ENCODE results near the gene BCL2.
"Not testable (repeated sequence)": the region's sequence is repeated elsewhere in the genome, so short reads cannot be mapped to it uniquely, and the experiment has no call there.

Gene BCL2

DNA sequence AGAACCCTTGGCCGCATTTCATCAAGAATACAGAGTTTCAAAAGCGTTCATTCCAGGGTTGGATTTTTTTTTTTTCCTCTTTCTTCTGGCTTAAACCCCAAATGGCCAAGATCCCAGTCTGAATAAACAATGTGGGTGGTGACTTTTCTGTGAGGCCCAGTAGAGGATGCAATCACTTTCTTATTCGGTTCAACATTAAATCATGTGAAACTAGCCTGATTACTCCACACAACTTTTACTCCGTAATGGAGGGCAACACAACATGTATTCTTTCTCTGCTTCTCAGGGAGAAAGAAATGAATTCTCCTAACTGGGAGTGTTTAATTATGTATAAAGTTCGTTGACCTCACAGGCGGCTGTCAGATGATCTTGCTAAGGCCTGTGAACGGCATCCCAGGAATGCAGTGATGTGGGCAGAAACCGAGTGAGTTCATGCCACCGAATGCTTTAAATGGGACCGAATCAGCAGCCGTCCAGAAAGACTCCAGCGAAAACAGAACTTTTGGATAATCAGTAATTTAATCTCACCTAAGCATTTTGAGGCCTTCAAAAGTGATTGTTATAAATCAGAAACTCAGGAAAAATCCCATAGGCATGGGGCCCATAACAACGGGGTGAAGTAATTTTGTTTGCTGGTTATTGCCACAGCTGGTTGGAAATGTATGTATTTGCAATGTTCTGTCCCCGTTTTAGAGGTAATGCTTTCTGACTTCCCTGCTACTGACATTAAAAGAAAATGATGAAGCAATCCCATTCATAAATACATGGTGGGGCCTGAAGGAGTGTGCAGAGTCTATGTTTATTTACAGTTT lies 81.5 kb downstream of the BCL2 start:
- H3K36me3 ChIP-seq: peaks cover 0 to 95% (median 82%) of the 10 kb centered on the region in 11 experiments; a peak in 19 of 22 replicates
- H3K4me2 ChIP-seq: peak overlapping the region in 1 of 11 experiments; percentile 59; a peak in 1 of 22 replicates

DNA sequence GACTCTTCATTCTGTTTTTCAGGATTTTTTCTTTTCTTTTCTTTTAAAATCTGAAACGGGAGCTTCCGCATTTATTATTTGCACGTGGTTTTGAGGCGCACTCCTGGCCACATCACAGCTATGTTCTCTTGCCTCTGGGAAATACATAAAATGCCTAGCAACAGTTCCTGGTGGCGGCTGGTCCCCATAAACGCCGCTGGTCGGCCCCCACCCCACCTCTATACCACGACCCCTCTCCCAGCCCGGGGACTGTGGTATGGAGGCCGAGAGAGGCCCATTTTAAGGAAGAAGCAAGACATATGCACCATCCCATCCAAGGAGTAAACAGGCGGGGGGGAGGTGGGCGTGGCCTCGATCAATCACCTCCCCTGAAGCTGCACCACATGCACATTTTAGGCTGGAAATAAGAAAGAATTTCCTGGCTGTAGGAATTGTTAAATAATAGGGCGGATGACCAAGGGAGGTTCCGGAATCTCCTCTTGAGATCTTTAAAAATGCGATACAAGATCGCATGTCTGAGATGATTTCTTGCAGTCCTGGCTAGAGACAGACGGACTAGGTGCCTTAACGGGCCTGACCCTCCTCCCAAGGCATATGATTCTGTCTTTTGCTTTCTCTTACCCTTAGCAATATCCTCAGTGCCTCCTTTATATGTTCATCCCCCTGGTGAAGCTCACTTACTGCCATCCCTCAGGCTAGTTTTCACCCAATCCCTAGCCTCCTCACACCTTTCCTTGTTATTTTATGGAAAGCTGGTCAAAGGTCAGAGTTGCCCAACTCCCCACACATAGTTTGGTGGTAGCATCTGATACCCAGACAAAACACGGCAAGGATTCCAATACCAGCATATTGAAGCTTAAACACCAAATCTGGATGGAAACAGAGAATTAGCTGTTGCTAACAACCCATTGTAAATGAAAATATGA lies 82.4 kb downstream of the BCL2 start:
- Histone ChIP-seq H3K4me2 (peak overlapping the region in 5 of 11 experiments; percentile 9 to 69 (median 32); a peak in 7 of 22 replicates), H3K4me1 (peaks cover 0 to 48% (median 11%) of the 10 kb centered on the region in 10 experiments; a peak in 12 of 20 replicates), H3K9ac (peak overlapping the region in 3 of 11 experiments; percentile 29 to 55 (median 54); a peak in 4 of 22 replicates), H3K27ac (peak overlapping the region in 4 of 11 experiments; percentile 14 to 83 (median 68); a peak in 7 of 22 replicates), H3K27me3 (no peaks in the 10 kb centered on the region), H3K4me3 (no peak overlapping the region), H3K9me3 (replicated peaks in 1 of 11) (peaks cover 5 to 70% (median 37%) of the 10 kb centered on the region in 11 experiments; a peak in 20 of 22 replicates), H3K36me3 (peaks cover 0 to 91% (median 80%) of the 10 kb centered on the region in 11 experiments; a peak in 19 of 22 replicates), H4K20me1 (peaks cover 0 to 12% (median 0%) of the 10 kb centered on the region in 11 experiments; a peak in 3 of 22 replicates)
- TF ChIP-seq Cebpa-rat (IDR thresholded peaks at IDR 0.05): no peak

More for the DNA sequence above, 81.5 kb downstream of the BCL2 start:
- Histone ChIP-seq H3K27me3 (no peaks in the 10 kb centered on the region), H3K9ac (no peak overlapping the region), H3K27ac (no peak overlapping the region), H4K20me1 (peaks cover 0 to 18% (median 0%) of the 10 kb centered on the region in 11 experiments; a peak in 4 of 22 replicates), H3K4me1 (peaks cover 0 to 44% (median 11%) of the 10 kb centered on the region in 10 experiments; a peak in 12 of 20 replicates), H3K4me3 (no peak overlapping the region), H3K9me3 (replicated peaks in 1 of 11) (peaks cover 5 to 70% (median 37%) of the 10 kb centered on the region in 11 experiments; a peak in 20 of 22 replicates)
- no peak for TF ChIP-seq Cebpa-rat (IDR thresholded peaks at IDR 0.05)

DNA sequence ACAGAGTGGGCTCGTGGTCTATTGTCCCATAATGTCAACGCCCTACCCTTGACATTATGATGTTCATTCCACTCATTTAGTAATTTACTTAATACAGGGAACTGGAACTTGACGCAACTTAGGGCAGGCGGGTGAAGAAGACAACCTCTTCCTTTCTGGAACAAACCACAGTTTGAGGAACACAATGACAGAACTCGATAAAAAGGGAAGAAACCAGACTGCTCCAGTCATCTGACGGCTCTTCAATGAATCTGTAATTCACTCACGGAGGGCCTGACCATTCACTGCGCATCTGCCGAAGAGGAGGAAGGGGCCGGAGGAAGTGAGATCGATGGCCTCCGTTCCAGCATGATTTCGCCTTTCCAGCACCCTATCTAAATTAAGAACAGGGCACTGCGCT lies 83.2 kb downstream of the BCL2 start:
- peaks cover 0 to 48% (median 11%) of the 10 kb centered on the region in 10 experiments; a peak in 12 of 20 replicates for H3K4me1 ChIP-seq
- peaks cover 0 to 86% (median 72%) of the 10 kb centered on the region in 11 experiments; a peak in 19 of 22 replicates for H3K36me3 ChIP-seq
- H3K4me2 ChIP-seq: peak overlapping the region in 5 of 11 experiments; percentile 9 to 70 (median 32); a peak in 7 of 22 replicates
- no peak for TF ChIP-seq Cebpa-rat (IDR thresholded peaks at IDR 0.05)
- peak overlapping the region in 3 of 11 experiments; percentile 29 to 55 (median 54); a peak in 4 of 22 replicates for H3K9ac ChIP-seq
- H4K20me1 ChIP-seq: peaks cover 0 to 11% (median 0%) of the 10 kb centered on the region in 11 experiments; a peak in 2 of 22 replicates
- peaks cover 5 to 67% (median 37%) of the 10 kb centered on the region in 11 experiments; a peak in 20 of 22 replicates for H3K9me3 ChIP-seq (replicated peaks in 1 of 11)
- peak overlapping the region in 4 of 11 experiments; percentile 14 to 83 (median 68); a peak in 7 of 22 replicates for H3K27ac ChIP-seq
- H3K27me3 ChIP-seq: no peaks in the 10 kb centered on the region
- no peak overlapping the region for H3K4me3 ChIP-seq

DNA sequence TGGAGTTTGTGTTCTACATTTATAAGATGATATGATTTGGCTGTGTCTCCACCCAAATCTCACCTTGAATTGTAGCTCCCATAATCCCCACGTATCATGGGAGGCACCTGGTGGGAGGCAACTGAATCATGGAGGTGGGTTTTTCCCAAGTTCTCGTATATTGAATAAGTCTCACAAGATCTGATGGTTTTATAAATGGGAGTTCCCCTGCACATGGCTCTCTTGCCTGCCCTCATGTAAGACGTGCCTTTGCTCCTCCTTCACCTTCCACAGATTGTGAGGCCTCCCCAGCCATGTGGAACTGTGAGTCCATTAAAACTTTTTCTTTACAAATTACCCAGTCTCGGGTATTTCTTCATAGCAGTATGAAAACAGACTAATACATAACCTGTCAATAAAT lies 83.6 kb downstream of the BCL2 start:
- Histone ChIP-seq H3K9me3 (replicated peaks in 1 of 11) (peaks cover 5 to 62% (median 37%) of the 10 kb centered on the region in 11 experiments; a peak in 20 of 22 replicates), H3K4me1 (peaks cover 0 to 48% (median 11%) of the 10 kb centered on the region in 10 experiments; a peak in 12 of 20 replicates), H3K9ac (peak overlapping the region in 1 of 11 experiments; percentile 48; a peak in 1 of 22 replicates), H3K27ac (peak overlapping the region in 3 of 11 experiments; percentile 59 to 83 (median 70); a peak in 6 of 22 replicates), H4K20me1 (peaks cover 0 to 11% (median 0%) of the 10 kb centered on the region in 11 experiments; a peak in 2 of 22 replicates), H3K4me2 (peak overlapping the region in 5 of 11 experiments; percentile 3 to 70 (median 11); a peak in 5 of 22 replicates), H3K36me3 (peaks cover 0 to 82% (median 67%) of the 10 kb centered on the region in 11 experiments; a peak in 19 of 22 replicates)
- H3K27me3 ChIP-seq, H3K4me3 ChIP-seq: not testable (repeated sequence)

DNA sequence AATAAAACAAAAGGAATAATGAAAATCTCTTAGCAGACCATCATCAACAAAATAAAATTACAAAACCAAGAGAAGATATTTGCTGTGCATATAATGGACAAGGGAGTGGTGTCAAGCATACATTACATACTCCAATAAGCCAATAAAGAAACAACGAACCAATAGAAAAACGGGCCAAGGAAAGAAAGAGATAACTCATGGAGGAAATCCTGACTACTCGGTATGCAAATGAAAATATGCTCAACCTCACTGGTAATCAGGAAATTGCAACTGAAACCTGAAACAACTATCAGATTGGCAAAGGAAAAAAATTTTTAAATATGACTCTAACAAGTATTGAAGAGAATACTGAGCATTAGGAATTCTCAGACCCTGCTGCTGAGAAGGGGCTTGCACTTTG lies 84.7 kb downstream of the BCL2 start:
- Histone ChIP-seq H3K9ac (no peak overlapping the region), H3K27me3 (no peaks in the 10 kb centered on the region), H3K27ac (no peak overlapping the region), H3K4me2 (peak overlapping the region in 5 of 11 experiments; percentile 1 to 58 (median 39); a peak in 7 of 22 replicates), H3K4me3 (no peak overlapping the region), H3K9me3 (replicated peaks in 1 of 11) (peaks cover 5 to 54% (median 37%) of the 10 kb centered on the region in 11 experiments; a peak in 20 of 22 replicates), H3K36me3 (peaks cover 0 to 72% (median 56%) of the 10 kb centered on the region in 11 experiments; a peak in 19 of 22 replicates), H4K20me1 (peaks cover 0 to 11% (median 0%) of the 10 kb centered on the region in 11 experiments; a peak in 2 of 22 replicates), H3K4me1 (peaks cover 0 to 48% (median 11%) of the 10 kb centered on the region in 10 experiments; a peak in 13 of 20 replicates)
- TF ChIP-seq Cebpa-rat (IDR thresholded peaks at IDR 0.05): no peak

DNA sequence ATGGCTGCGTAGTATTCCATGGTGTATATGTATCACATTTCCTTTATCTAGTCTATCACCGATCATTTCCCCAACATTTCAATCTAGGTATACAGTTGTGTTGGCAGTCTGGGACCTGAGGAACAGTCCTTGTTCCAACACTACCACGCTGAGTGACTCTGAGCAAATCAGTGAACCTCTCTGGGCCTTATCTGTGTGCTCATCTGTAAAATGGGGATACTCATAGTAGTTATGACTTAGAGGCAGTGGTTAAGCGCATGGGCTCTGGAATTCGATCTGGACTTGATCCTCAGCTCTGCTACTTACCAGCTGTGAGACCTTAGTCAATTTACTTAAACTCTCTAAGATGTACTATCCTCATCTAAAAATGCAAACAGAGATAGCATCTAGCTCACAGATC lies 85.1 kb downstream of the BCL2 start:
- Histone ChIP-seq H3K4me2 (peak overlapping the region in 2 of 11 experiments; percentile 46 to 58; a peak in 3 of 22 replicates), H3K4me1 (peaks cover 0 to 48% (median 11%) of the 10 kb centered on the region in 10 experiments; a peak in 13 of 20 replicates), H3K4me3 (no peak overlapping the region), H3K27me3 (no peaks in the 10 kb centered on the region), H3K27ac (no peak overlapping the region), H3K9ac (no peak overlapping the region), H4K20me1 (peaks cover 0 to 11% (median 0%) of the 10 kb centered on the region in 11 experiments; a peak in 2 of 22 replicates), H3K9me3 (replicated peaks in 1 of 11) (peaks cover 5 to 52% (median 37%) of the 10 kb centered on the region in 11 experiments; a peak in 20 of 22 replicates), H3K36me3 (peaks cover 0 to 72% (median 54%) of the 10 kb centered on the region in 11 experiments; a peak in 19 of 22 replicates)
- no peak for TF ChIP-seq Cebpa-rat (IDR thresholded peaks at IDR 0.05)

DNA sequence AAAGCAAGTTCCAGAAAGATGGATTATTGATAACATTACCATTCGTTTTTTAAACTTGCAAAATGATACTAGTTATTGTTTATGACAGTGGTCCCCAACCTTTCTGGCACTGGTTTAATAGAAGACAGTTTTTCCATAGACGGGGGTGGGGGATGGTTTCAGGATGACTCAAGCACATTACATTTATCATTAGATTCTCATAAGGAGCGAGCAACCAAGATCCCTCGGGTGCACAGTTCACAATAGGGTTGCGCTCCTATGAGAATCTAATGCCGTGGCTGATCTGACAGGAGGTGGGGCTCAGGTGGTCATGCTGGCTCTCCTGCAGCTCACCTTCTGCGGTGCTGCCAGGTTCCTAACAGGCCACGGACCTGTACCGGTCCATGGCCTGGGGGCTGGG lies 86.2 kb downstream of the BCL2 start:
- H3K27ac ChIP-seq: no peak overlapping the region
- H3K9ac ChIP-seq: no peak overlapping the region
- H3K36me3 ChIP-seq: peaks cover 0 to 69% (median 49%) of the 10 kb centered on the region in 11 experiments; a peak in 17 of 22 replicates

More for the DNA sequence above, 86.2 kb downstream of the BCL2 start:
- peaks cover 0 to 8% (median 0%) of the 10 kb centered on the region in 11 experiments; a peak in 2 of 22 replicates for H4K20me1 ChIP-seq
- peaks cover 0 to 43% (median 11%) of the 10 kb centered on the region in 10 experiments; a peak in 13 of 20 replicates for H3K4me1 ChIP-seq
- peaks cover 5 to 43% (median 32%) of the 10 kb centered on the region in 11 experiments; a peak in 20 of 22 replicates for H3K9me3 ChIP-seq (replicated peaks in 1 of 11)
- no peak overlapping the region for H3K4me2 ChIP-seq
- no peaks in the 10 kb centered on the region for H3K27me3 ChIP-seq
- H3K4me3 ChIP-seq: no peak overlapping the region
- no peak for TF ChIP-seq Cebpa-rat (IDR thresholded peaks at IDR 0.05)
